Ectodermal cell (in vitro differentiated cells): Measurements from ENCODE around the gene CST3. TPM values are rescaled to one million over a fixed set of nuclear protein-coding genes. Genes with fewer than 3 reads are reported as not detected.
A peak's percentile ranks its signal among the peaks of the same experiment; 100 is the strongest.
"Not testable (repeated sequence)": the region's sequence is repeated elsewhere in the genome, so short reads cannot be mapped to it uniquely, and the experiment has no call there.

Source experiments
- H3K27ac ChIP-seq: 2 replicates; pipeline ENCODE4 v1.7.0; 2013; ENCODE audit warnings: mild to moderate bottlenecking, low read depth, low read length; ENCODE audit not compliant: insufficient read depth, poor library complexity, severe bottlenecking
- H3K27me3 ChIP-seq: 2 replicates; pipeline ENCODE4 v1.7.0; 2013; ENCODE audit warnings: mild to moderate bottlenecking, low read length; ENCODE audit not compliant: insufficient read depth, control insufficient read depth, poor library complexity, severe bottlenecking
- H3K36me3 ChIP-seq: one replicate; pipeline ENCODE4 v1.7.0; 2013; ENCODE audit warnings: low read length; ENCODE audit not compliant: control insufficient read depth, insufficient read depth
- H3K4me1 ChIP-seq: one replicate; pipeline ENCODE4 v1.7.0; 2013; ENCODE audit warnings: low read length; ENCODE audit not compliant: control insufficient read depth, insufficient read depth
- H3K4me3 ChIP-seq: 2 replicates; pipeline ENCODE4 v1.7.0; 2013; ENCODE audit warnings: low read depth, low read length, control low read depth; ENCODE audit not compliant: insufficient read depth
- H3K9me3 ChIP-seq: 2 replicates; pipeline ENCODE4 v1.7.0; 2013; ENCODE audit warnings: mild to moderate bottlenecking, low read length, moderate library complexity; ENCODE audit not compliant: control insufficient read depth
- WGBS, 2 experiments: methylation state at CpG; one replicate each; pipeline ENCODE4 v1.1.7; 2013; ENCODE audit warnings: missing lambda C conversion rate in 2 of 2; 5-methylcytosine and 5-hydroxymethylcytosine counted together
- polyA plus RNA-seq, 4 experiments: library from polyadenylated mRNA; stranded (reverse); fragments of 50-300 nt; gene quantifications; one replicate each; pipeline ENCODE4 v1.2.3, GENCODE V29; 2013

The CST3 gene, protein sequence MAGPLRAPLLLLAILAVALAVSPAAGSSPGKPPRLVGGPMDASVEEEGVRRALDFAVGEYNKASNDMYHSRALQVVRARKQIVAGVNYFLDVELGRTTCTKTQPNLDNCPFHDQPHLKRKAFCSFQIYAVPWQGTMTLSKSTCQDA
- 79.8 TPM for polyA plus RNA-seq (2013, experiment 1 of 4)
- polyA plus RNA-seq (2013, experiment 2 of 4), result 68.8 TPM
- polyA plus RNA-seq (2013, experiment 3 of 4), result 82.4 TPM
- polyA plus RNA-seq (2013, experiment 4 of 4), result 95.2 TPM

DNA sequence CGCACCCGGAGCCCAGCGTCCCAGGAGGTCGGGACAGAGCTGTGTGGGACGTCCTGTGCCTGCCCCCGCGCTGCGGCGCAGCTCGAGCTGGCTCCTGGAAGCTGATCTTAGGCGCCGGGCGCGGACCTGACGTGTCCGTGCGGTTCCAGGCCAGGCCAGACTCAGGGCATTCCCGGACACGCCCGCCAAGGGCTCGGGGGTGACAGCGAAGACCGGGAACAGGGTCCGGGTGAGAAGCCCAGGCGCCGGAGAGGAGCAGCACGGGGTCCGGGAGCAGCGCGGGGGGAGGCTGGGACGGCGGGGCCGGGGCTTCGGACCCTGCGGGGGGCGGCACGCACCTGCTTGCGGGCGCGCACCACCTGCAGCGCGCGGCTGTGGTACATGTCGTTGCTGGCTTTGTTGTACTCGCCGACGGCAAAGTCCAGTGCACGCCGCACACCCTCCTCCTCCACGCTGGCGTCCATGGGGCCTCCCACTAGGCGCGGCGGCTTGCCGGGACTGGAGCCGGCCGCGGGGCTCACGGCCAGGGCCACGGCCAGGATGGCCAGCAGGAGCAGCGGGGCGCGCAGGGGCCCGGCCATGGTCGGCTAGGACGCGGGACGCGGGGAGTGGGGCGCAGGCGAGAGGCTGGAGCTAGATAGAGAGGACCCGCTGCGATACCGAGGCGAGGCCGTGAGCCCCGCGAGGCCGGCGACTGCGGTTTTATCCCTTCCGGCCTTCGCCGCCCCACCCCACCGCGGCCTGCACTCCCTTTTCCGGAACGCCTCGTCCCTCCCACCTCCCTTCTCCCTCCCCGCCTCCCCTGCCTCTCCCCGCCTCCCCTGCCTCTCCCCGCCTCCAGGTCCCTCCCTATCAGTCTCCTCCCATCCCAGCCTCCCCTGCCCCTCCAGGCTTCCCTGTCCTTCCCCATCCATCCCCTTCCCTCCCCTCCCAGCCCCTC lies at the start of gene CST3:
Gene CST3, minus strand, starts transcription at position 674 of the 940 bp plus-strand sequence. Its CDS starts 93 bp downstream, at position 581.
- Histone ChIP-seq H3K27ac (no peak within 1 kb of the TSS), H3K4me1 (peaks cover 6% of the 10 kb centered on the region), H3K9me3 (no peaks in the 10 kb centered on the region), H3K27me3 (peaks cover 11% of the 10 kb centered on the region), H3K36me3 (no peaks in the 10 kb centered on the region), H3K4me3 (peak within 1 kb of the TSS; percentile 49)
- WGBS, 2 experiments, result 0 to 1% methylated on average over 92 of the region's 92 CpGs

DNA sequence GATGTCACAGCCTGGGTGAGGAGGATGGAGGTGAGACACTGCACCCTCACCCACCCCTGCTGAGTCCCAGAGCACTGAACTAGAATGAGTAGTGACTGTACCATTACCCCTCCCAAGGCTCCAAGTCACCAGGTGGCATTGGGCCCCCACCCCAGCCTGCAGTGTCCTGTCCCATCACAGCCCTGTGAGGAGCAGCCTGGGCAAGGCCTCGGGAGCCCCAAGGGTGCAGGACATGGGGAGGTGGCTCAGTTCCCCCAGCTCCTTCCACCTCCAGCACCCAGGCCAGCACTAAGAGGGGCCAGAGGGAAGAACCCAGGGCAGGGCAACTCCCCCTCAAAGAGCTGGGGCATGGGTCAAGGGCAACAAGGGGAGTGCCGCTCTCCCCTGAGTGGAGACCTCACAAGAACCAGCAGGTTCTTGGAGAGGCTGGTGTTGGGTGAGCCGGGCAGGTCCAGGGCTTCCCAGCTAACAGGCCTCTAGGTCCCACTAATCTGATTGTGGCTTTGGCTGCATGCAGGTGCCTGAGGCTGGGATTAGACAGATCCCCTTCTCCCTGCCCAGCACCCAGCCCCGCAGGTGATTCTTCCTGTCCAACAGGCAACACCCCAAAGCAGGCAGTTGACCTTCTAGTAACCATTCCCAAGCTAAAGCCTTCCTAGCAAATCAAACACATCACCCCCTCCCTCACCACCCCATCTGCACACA lies 48.4 kb upstream of the CST3 start:
- WGBS, 2 experiments, result 95% methylated on average over 4 of the region's 4 CpGs
- Histone ChIP-seq H3K36me3 (no peaks in the 10 kb centered on the region), H3K27ac (no peak overlapping the region), H3K4me3 (no peak overlapping the region), H3K9me3 (no peaks in the 10 kb centered on the region), H3K4me1 (no peaks in the 10 kb centered on the region), H3K27me3 (no peaks in the 10 kb centered on the region)

DNA sequence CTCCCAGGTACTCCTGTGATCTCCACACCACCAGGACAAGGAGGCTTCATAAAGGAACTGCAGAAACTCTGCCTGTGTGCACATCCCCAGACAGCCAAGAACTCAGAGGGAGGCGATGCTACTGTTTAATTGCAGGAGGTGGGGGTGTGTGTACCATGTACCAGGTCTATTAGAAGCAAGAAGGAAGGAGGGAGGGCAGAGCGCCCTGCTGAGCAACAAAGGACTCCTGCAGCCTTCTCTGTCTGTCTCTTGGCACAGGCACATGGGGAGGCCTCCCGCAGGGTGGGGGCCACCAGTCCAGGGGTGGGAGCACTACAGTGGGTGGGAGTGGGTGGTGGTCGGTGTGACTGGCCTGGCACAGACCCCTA lies 47.8 kb upstream of the CST3 start:
- not testable (repeated sequence) for H3K27ac ChIP-seq, H3K4me1 ChIP-seq, H3K27me3 ChIP-seq, H3K9me3 ChIP-seq, H3K4me3 ChIP-seq, H3K36me3 ChIP-seq
- WGBS, 2 experiments, result 85 to 91% methylated on average over 4 of the region's 4 CpGs

DNA sequence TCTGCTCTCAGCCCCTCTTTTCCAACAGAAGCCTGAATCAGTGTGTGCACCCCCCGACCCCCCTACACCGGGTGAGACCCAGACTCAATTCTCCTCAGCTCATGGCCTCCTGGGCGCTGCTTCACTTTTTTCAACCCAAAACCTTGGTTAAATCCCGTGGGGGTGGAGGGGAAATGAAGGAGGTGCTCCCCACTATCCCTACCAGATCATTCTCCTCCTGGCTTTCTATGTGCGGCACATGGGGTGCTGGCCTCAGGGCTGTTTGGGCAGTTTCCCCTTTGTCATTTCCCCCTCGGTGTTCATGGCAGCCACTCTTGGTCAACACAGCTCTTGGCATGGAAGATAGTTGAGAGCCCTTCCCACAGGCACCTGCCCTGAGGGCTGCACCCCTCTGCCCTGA lies 46.5 kb upstream of the CST3 start:
- no peak overlapping the region for H3K4me3 ChIP-seq
- H3K27me3 ChIP-seq, result no peaks in the 10 kb centered on the region
- no peaks in the 10 kb centered on the region for H3K9me3 ChIP-seq
- H3K4me1 ChIP-seq, result no peaks in the 10 kb centered on the region
- H3K36me3 ChIP-seq, result no peaks in the 10 kb centered on the region
- WGBS, 2 experiments, result 88 to 94% methylated on average over 6 of the region's 6 CpGs
- no peak overlapping the region for H3K27ac ChIP-seq

DNA sequence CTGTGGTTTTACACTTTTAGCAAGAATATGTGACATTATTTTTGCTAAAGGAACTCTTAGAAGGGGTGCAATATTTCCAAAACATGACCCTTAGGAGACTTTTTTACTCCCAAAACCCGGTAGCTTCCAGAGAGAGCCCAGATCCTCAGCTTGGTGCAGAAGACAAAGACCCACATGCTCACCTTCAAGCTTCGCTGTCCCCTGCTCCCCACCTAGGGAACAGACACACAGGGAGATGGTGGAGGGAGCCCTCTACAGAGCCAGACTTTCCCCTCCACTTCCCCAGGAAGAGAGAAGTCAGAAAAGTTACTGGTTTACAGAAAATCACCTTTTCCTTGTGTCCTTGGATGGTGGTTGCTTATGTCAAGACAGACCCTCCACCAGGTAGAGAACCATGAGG lies 46.1 kb upstream of the CST3 start:
- H3K27ac ChIP-seq, result no peak overlapping the region
- H3K9me3 ChIP-seq, result no peaks in the 10 kb centered on the region
- no peaks in the 10 kb centered on the region for H3K4me1 ChIP-seq
- no peaks in the 10 kb centered on the region for H3K36me3 ChIP-seq
- WGBS, 2 experiments, result 95 to 97% methylated on average over 2 of the region's 2 CpGs
- no peaks in the 10 kb centered on the region for H3K27me3 ChIP-seq
- H3K4me3 ChIP-seq, result no peak overlapping the region

DNA sequence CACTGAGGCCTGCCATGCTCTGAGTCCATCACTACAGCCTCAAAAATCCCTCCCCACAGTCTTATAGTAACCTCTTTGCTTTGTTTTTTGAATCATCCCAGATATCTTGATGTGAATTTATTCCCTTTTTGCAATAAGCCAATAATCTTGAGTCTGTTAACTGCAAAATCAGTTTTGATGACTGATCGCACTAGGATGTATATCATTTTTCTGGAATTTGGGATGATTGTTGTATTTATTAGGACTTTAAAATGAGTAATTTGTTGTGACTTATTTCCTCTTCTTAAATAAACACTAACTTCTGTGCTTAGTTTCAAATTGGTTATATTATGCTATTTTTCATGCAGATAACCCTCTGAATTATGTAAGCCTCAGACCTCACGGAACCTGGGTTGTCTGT lies 45.5 kb upstream of the CST3 start:
- Histone ChIP-seq H3K4me1 (no peaks in the 10 kb centered on the region), H3K27ac (no peak overlapping the region), H3K27me3 (no peaks in the 10 kb centered on the region), H3K36me3 (no peaks in the 10 kb centered on the region), H3K4me3 (no peak overlapping the region), H3K9me3 (no peaks in the 10 kb centered on the region)
- WGBS, 2 experiments, result 84 to 92% methylated on average over 2 of the region's 2 CpGs

DNA sequence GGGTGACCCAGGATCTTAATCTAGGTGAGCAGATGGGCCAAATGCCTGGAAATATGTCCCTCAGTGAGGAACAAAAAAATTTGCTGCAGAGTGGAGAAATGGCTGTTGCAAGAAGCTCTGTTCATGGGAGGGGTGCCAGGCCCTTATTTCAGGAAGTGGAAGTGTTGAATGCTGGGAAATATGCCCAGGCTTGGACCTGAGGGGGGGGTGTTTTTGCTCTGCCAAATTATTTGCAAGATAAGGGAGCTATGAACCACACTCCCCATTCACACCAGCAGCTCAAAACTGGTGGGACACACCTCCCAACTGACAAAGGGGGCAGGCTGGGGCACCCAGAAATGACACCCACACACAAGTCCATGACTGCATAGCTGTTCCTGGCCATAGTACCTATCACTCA lies 42.4 kb upstream of the CST3 start:
- H3K27me3 ChIP-seq, result no peaks in the 10 kb centered on the region
- H3K4me1 ChIP-seq, result no peaks in the 10 kb centered on the region
- no peaks in the 10 kb centered on the region for H3K36me3 ChIP-seq
- no peaks in the 10 kb centered on the region for H3K9me3 ChIP-seq
- no peak overlapping the region for H3K4me3 ChIP-seq
- H3K27ac ChIP-seq, result no peak overlapping the region

DNA sequence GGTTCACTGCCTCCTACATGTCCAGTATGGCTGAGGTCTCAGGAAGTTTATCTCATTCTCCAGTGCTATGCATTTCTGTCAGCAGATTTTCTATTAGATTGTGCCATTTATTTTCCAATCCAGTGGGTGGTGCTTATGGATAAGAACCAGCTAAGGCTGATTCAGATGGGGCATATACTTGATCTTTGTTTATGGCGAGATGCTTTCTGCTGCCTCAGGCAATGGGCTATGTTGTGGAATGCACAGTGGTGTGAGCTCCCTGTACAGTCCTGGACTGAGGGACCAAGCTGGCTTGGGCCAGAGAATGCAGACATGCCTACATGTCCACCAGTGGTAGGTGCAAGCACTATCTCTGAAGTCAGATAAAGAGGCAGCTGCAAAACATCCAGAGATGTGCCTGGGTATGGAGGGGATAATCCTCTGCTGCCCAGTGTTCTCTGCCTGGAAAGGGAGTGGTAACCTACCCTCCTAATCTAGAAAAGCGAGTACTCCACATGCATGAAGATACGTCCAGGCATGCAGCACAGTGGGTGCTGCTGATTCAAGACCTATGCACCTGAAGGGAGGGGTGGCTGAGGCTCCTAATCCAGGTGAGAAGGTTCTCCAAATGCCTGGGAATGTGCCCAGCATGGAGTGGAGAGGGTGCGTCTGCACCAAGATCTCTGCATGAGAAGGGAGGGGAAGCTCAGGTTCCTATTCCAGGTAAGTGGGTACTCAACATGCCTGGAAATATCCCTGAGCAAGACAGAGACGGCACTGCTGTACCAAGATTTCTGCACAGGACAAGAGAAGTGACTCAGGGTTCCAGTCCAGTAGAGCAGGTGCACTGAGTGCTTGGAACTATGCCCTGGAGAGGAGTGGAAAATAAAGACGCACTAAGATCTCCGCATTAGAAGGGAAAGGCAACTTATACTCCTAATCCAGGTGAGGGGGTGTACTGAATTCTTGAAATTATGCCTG lies 41.7 kb upstream of the CST3 start:
- Histone ChIP-seq H3K27ac (no peak overlapping the region), H3K4me1 (no peaks in the 10 kb centered on the region), H3K9me3 (no peaks in the 10 kb centered on the region), H3K27me3 (no peaks in the 10 kb centered on the region), H3K36me3 (no peaks in the 10 kb centered on the region), H3K4me3 (no peak overlapping the region)
- WGBS, 2 experiments, result 93 to 95% methylated on average over 7 of the region's 7 CpGs

DNA sequence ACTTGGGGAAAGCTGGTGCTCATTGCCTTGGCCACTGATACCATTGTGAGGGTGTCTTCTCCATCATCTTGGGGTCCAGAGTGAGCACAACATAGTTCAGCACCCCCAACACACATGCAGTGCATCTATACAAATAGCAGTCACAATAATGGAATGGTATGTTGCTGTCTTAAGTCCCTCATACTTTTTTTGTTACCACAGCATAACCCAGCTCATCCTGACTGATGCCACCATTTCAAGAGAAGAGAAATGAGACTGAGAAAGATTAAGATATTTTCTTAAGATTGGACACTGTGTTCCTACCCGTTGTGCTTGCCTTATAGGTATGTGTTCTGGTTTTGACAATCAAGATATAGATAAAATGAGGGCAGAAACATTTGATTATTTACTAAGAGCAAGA lies 35.5 kb upstream of the CST3 start:
- Histone ChIP-seq H3K36me3 (no peaks in the 10 kb centered on the region), H3K4me1 (no peaks in the 10 kb centered on the region), H3K27ac (no peak overlapping the region), H3K27me3 (no peaks in the 10 kb centered on the region), H3K9me3 (no peaks in the 10 kb centered on the region), H3K4me3 (no peak overlapping the region)
- 84 to 92% methylated on average over 1 of the region's 1 CpG for WGBS, 2 experiments
